Astrocyte of the cerebellum (primary cell): Measurements from ENCODE around the gene COL23A1.
A peak's percentile ranks its signal among the peaks of the same experiment; 100 is the strongest.

ENCODE experiments used
- DNase-seq: peaks from one replicate; pipeline ENCODE4 v3.0.0-alpha.2; 2011; ENCODE audit warnings: low read depth
- H3K4me3 ChIP-seq: 2 replicates; pipeline ENCODE4 v1.5.1; 2011; ENCODE audit warnings: mild to moderate bottlenecking, low read depth, low read length, moderate library complexity
- in situ Hi-C: cut with HindIII; loops from 2 replicates; pipeline ENCODE4 v1.10.0; 2017; ENCODE audit warnings: low sequenced_read_pairs
- TF ChIP-seq, protein P1 (sequence below): IDR thresholded peaks from 2 replicates; pipeline ENCODE4 v1.5.1; 2012; ENCODE audit warnings: low read length, low read depth, moderate library complexity, mild to moderate bottlenecking; ENCODE audit errors: missing control alignments

COL23A1 gene

DNA sequence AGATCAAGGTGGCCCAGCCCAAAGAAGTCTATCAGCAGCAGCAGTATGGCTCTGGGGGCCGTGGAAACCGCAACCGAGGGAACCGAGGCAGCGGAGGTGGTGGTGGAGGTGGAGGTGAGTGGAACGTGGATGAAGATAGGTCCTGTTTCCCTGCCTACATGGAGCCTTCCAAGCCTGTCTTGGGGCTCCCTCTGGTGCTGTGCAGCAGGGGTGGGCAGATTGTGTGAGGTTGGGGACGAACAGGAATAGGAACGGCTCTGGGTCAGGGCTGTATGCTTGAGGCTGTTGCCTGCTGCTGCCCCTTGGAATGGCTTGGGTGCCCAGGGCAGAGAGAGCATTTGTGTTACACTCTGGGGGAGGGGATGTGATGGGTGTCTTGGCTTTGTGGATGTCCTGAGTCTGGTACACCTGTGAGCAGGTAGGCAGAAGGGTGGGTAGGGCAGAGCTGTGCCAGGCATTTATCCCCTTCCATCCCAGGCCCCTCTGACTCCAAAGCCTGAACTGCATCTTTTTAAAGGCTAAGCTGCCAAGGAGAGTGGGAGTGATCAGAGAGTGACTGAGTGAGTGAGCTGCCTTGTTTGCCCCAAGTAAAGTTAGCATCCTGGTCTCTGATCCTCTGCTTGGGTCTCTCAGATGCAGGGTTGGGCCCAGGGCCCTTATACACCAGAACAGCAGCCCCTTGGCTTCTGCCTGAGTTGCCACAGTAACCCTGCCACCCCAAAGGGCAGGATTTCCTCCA is 380.7 kb downstream of the COL23A1 start:
- TF ChIP-seq, protein P1, sequence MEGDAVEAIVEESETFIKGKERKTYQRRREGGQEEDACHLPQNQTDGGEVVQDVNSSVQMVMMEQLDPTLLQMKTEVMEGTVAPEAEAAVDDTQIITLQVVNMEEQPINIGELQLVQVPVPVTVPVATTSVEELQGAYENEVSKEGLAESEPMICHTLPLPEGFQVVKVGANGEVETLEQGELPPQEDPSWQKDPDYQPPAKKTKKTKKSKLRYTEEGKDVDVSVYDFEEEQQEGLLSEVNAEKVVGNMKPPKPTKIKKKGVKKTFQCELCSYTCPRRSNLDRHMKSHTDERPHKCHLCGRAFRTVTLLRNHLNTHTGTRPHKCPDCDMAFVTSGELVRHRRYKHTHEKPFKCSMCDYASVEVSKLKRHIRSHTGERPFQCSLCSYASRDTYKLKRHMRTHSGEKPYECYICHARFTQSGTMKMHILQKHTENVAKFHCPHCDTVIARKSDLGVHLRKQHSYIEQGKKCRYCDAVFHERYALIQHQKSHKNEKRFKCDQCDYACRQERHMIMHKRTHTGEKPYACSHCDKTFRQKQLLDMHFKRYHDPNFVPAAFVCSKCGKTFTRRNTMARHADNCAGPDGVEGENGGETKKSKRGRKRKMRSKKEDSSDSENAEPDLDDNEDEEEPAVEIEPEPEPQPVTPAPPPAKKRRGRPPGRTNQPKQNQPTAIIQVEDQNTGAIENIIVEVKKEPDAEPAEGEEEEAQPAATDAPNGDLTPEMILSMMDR = no peak
- no peak for DNase-seq
- in situ Hi-C loops = no loop called here
- H3K4me3 ChIP-seq = no peak overlapping the region

DNA sequence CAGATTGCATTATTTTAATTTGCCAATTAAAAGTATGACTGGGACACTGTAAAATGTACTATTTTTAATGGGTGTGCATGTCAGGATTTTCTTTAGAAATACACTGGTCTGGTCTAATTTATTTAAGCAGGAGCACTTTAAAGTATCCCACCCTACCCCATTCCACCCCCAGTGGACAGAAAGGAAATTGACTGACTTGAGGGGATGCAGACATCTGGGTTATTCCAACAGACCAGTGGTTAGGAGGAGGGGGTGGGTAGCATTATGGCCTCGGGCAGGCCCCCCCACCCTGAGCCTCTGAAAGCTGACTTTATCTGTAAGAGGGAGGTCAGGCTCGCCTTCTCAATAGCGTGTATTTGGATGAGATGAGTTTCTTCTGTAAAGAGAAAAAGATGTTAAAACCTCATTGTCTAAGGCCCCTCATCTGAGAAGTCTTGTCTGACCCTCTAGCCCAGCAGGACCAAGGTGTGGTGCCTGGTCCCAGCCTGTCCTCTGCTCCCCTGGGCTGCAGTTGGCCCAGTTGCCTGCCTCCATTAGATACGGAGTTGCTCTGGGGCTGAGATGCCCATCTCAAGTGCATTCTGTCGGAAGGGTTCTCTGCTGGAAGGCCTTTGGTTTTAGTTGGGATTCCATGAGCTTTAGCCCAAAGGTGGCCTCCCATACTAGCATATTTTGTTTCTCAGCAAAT is 381.5 kb downstream of the COL23A1 start:
- H3K4me3 ChIP-seq = no peak overlapping the region
- no peak for DNase-seq
- in situ Hi-C loops = no loop called here
- TF ChIP-seq, protein P1 = peak; percentile 29

DNA sequence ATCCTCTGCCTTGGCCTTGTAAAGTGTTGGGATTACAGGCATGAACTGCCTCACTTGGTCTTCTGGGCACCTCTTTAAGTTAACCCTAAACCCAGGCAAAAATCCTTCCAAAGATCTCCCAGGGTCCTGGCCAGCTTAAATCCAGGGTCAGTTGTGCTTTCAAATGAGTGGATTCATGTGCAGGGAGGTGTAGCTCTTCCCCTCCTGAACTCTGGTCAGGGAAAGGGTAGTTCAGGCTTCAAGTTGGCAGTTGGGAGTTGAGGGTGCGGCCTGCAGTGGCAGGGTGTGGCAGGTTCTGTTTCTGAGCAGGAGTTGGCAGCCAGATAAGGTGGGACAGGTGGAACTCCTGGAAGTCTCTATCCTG is 382.3 kb downstream of the COL23A1 start:
- TF ChIP-seq, protein P1 = no peak
- H3K4me3 ChIP-seq = no peak overlapping the region
- in situ Hi-C loops = no loop called here
- no peak for DNase-seq

DNA sequence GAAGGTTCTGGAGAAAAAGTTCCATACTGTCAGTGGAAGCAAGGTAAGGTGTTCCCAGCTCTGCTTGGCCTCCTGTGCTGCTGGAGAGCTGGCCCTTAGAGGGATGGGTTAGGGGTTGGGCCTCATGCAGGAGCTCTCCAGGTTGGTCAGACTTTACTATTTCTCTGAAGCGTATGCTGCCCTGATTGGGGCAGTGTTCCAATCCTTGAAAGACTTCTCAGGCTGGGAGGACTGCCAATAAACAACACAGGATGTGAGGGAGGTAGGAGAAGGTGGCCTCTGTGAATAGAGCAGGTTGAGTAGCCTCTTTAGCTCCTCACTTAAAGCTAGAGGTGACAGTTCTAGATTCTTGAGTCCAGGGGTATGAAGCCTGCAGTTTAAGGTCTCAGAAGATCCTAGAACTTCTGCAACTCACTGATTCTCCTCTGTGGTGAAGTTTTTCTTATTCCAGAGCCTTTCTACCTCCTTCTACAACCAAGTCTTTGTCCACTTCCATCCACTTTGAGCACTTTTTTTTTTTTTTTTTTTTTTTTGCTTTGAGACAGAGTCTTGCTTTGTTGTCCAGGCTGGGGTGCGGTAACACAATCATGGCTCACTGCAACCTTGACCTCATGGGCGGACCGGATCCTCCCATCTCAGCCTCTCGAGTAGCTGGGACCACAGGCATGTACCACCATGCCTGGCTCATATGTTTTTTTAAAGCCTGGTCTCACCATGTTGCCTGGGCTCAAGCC is 382.8 kb downstream of the COL23A1 start:
- peak; percentile 72 for DNase-seq

DNA sequence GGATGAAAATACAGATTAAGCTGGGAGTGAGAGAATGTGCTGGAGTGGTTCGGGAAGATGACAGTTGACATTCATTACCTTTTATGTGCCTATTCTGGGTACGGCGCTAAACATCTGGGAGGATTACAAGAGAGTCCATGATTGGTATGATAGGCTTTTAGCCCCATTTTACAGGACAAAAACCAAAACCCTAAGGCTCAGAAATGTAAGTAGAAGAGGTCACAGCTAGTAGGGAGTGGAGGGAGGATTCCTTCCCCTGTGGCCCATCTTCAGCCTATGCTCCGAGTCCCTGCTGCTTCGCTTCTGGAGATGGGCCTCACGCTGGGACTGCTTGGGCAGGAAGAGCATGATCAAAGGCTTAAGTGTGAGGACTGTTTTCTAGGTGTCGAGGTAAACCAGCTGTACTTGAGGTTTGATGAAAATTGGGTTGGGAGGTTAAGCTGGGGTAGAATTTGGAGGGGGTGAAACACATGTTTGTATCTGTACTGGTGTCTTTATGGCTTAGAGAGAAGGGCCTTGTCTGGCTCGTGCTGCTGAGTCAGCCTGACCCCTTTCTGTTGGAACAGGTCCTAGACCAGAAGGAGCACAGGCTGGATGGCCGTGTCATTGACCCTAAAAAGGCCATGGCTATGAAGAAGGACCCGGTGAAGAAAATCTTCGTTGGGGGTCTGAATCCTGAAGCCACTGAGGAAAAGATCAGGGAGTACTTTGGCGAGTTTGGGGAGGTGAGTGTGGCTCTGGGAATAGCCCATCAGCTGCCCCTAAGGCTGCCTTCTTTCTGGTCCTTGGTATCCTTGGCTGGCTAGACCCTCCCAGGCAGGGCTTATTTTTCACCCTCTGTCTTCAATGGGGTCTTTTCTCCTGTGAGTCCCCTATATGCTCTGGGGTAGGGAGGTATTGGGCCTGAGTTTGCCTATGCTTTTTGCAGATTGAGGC is 383.8 kb downstream of the COL23A1 start:
- peak overlapping the region; percentile 70 for H3K4me3 ChIP-seq
- in situ Hi-C loops = no loop called here
- DNase-seq = no peak
- TF ChIP-seq, protein P1 = no peak

More for the DNA sequence above, 382.8 kb downstream of the COL23A1 start:
- no peak overlapping the region for H3K4me3 ChIP-seq
- TF ChIP-seq, protein P1 = no peak
- in situ Hi-C loops = no loop called here

DNA sequence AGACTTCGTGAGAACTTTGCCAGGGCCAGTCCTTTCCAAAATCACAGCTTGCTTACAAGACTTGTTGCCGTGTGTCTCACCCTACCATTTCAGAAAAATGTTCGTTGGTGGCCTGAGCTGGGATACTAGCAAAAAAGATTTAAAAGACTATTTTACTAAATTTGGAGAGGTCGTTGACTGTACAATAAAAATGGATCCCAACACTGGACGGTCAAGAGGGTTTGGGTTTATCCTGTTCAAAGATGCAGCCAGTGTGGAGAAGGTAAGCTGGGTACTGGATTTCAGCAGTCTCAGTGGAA is 384.5 kb downstream of the COL23A1 start:
- in situ Hi-C loops = no loop called here
- TF ChIP-seq, protein P1 = no peak
- peak overlapping the region; percentile 70 for H3K4me3 ChIP-seq
- DNase-seq = no peak
